HL-60/S4 treated with phorbol 12-myristate 13-acetate at 8.2 ng/mL for 4 days and 3 days (cell line): Measurements from ENCODE around the gene ADAMTS15.

Experiments
- in situ Hi-C: fragments of 300-500 bp; cut with MboI; formaldehyde crosslinking; loops from 2 replicates; pipeline ENCODE4 v1.15.0; 2022; ENCODE audit warnings: low sequenced_read_pairs

The ADAMTS15 gene

GRCh38 chr11:130416530-130416882 is 31.9 kb upstream of the ADAMTS15 start:
- in situ Hi-C loops = no loop called here

GRCh38 chr11:130416906-130417305 is 31.5 kb upstream of the ADAMTS15 start:
- in situ Hi-C loops = no loop called here

- in situ Hi-C loops = no loop called here
Measured at GRCh38 chr11:130418210-130418609, 30.2 kb upstream of the ADAMTS15 start.

GRCh38 chr11:130418756-130419155 is 29.7 kb upstream of the ADAMTS15 start:
- in situ Hi-C loops = no loop called here

- in situ Hi-C loops = no loop called here
Measured at GRCh38 chr11:130420478-130421198, 27.8 kb upstream of the ADAMTS15 start.

- in situ Hi-C loops = no loop called here
Measured at GRCh38 chr11:130421199-130421585, 27.3 kb upstream of the ADAMTS15 start.

- in situ Hi-C loops = no loop called here
Measured at GRCh38 chr11:130421697-130422096, 26.7 kb upstream of the ADAMTS15 start.

- in situ Hi-C loops = no loop called here
Measured at GRCh38 chr11:130422251-130422995, 26.0 kb upstream of the ADAMTS15 start.

GRCh38 chr11:130423541-130424142 is 24.8 kb upstream of the ADAMTS15 start:
- in situ Hi-C loops = no loop called here

GRCh38 chr11:130424613-130425140 is 23.8 kb upstream of the ADAMTS15 start:
- in situ Hi-C loops = loop anchor here (25.0 kb wide), 1 partner anchor 438 kb away; no protein-coding TSS in a partner anchor

- in situ Hi-C loops = loop anchor here (25.0 kb wide), 1 partner anchor 437 kb away; no protein-coding TSS in a partner anchor
Measured at GRCh38 chr11:130425156-130425555, 23.3 kb upstream of the ADAMTS15 start.

- in situ Hi-C loops = loop anchor here (25.0 kb wide), 1 partner anchor 436 kb away; no protein-coding TSS in a partner anchor
Measured at GRCh38 chr11:130426223-130426836, 22.1 kb upstream of the ADAMTS15 start.

- in situ Hi-C loops = loop anchor here (25.0 kb wide), 1 partner anchor 435 kb away; no protein-coding TSS in a partner anchor
Measured at GRCh38 chr11:130426837-130427341, 21.6 kb upstream of the ADAMTS15 start.

- in situ Hi-C loops = loop anchor here (25.0 kb wide), 1 partner anchor 435 kb away; no protein-coding TSS in a partner anchor
Measured at GRCh38 chr11:130427581-130428315, 20.7 kb upstream of the ADAMTS15 start.

- in situ Hi-C loops = loop anchor here (25.0 kb wide), 1 partner anchor 434 kb away; no protein-coding TSS in a partner anchor
Measured at GRCh38 chr11:130428316-130429119, 19.9 kb upstream of the ADAMTS15 start, which contains the start of gene ADAMTS8. Gene ADAMTS8 (minus strand): TSS chr11:130428609. CDS start chr11:130428286, 323 bp downstream.

- in situ Hi-C loops = loop anchor here (25.0 kb wide), 1 partner anchor 433 kb away; no protein-coding TSS in a partner anchor
Measured at GRCh38 chr11:130429120-130429681, 19.2 kb upstream of the ADAMTS15 start.

GRCh38 chr11:130429983-130430382 is 18.5 kb upstream of the ADAMTS15 start:
- in situ Hi-C loops = loop anchor here (25.0 kb wide), 1 partner anchor 432 kb away; no protein-coding TSS in a partner anchor

- in situ Hi-C loops = loop anchor here (25.0 kb wide), 1 partner anchor 431 kb away; no protein-coding TSS in a partner anchor
Measured at GRCh38 chr11:130431331-130431773, 17.1 kb upstream of the ADAMTS15 start.
